ENCODE measurements around the gene FBXL17. TPM values are rescaled to one million over a fixed set of nuclear protein-coding genes. Genes with fewer than 3 reads are reported as not detected.

FBXL17 gene
- total and polyA plus RNA-seq, 4 donors: 2.1 to 14.1 (median 6.3) TPM

DNA sequence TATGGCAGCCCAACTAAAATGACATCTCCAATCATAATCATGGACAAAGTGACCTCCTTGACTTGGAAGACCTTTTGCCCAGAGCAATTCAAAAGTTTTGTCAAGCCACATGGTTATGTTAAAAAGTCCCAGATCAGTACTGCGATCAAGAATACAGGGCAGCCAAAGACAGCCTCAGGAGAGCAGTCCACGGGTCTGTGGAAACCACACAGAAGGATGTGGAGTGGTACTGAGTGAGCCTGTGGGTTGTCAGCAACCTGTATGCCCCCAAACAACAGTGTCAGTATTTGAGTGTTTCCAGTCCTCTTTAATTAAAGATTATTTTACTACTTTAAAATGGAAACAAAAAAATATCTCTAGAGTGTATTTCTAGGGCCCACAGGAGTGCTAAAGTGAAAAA is 365.8 kb downstream of the FBXL17 start (continued):
- TF ChIP-seq, protein P1, sequence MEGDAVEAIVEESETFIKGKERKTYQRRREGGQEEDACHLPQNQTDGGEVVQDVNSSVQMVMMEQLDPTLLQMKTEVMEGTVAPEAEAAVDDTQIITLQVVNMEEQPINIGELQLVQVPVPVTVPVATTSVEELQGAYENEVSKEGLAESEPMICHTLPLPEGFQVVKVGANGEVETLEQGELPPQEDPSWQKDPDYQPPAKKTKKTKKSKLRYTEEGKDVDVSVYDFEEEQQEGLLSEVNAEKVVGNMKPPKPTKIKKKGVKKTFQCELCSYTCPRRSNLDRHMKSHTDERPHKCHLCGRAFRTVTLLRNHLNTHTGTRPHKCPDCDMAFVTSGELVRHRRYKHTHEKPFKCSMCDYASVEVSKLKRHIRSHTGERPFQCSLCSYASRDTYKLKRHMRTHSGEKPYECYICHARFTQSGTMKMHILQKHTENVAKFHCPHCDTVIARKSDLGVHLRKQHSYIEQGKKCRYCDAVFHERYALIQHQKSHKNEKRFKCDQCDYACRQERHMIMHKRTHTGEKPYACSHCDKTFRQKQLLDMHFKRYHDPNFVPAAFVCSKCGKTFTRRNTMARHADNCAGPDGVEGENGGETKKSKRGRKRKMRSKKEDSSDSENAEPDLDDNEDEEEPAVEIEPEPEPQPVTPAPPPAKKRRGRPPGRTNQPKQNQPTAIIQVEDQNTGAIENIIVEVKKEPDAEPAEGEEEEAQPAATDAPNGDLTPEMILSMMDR (IDR thresholded peaks at IDR 0.05; ENCODE audit: low read depth, low read length, missing input control): no peak
- TF ChIP-seq TAF1 (conservative IDR thresholded peaks at IDR 0.05) (no peak), HNF4A (conservative IDR thresholded peaks at IDR 0.05) (no peak), MAX (IDR thresholded peaks at IDR 0.05) (no peak)

DNA sequence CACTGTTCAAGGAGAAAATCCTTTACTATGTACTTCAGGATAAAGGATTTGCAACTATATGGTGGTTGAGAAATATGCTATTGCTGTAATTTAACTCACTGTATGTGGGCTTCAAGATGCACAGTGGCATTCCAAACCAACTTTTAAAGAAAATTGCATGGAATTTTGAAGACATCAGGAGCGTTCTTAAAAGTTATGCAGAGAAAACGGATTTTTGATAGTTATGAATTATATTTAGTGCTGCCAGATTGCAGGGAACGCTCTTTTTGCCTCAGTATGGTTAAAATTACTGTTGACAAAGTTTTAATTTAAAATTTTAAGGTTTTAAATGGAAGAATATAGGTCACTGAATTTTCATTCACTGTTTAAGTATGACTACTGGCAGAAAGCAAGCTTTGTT is 375.1 kb downstream of the FBXL17 start:
- peaks cover 0 to 9% (median 0%) of the 10 kb centered on the region in 4 donors for H3K4me1 ChIP-seq (ENCODE audit: control insufficient read depth in 4 of 4, insufficient read depth in 4 of 4, low read length in 3 of 4)
- TF ChIP-seq FOXA2 (IDR thresholded peaks at IDR 0.05) (no peak), REST (IDR thresholded peaks at IDR 0.05) (no peak), SP1 (IDR thresholded peaks at IDR 0.05) (no peak), HNF4G (IDR thresholded peaks at IDR 0.05) (no peak), JUND (IDR thresholded peaks at IDR 0.05) (no peak), MAX (IDR thresholded peaks at IDR 0.05) (no peak), TAF1 (conservative IDR thresholded peaks at IDR 0.05) (no peak), HNF4A (conservative IDR thresholded peaks at IDR 0.05) (no peak), NR2F2 (IDR thresholded peaks at IDR 0.05) (no peak), RXRA (IDR thresholded peaks at IDR 0.05) (no peak), YY1 (IDR thresholded peaks at IDR 0.05) (no peak)
- TF ChIP-seq, protein P2, sequence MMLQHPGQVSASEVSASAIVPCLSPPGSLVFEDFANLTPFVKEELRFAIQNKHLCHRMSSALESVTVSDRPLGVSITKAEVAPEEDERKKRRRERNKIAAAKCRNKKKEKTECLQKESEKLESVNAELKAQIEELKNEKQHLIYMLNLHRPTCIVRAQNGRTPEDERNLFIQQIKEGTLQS (IDR thresholded peaks at IDR 0.05): no peak
- TF ChIP-seq, protein P1 (IDR thresholded peaks at IDR 0.05; ENCODE audit: low read depth, low read length, missing input control): no peak
- H3K27ac ChIP-seq (ENCODE audit: low read depth in 1 of 2, low read length in 2 of 2): no peak overlapping the region
- no peaks in the 10 kb centered on the region for H3K36me3 ChIP-seq (ENCODE audit: control insufficient read depth in 4 of 4, insufficient read depth in 3 of 4, low read depth in 1 of 4, low read length in 3 of 4)
- H3K9me3 ChIP-seq (ENCODE audit: control insufficient read depth in 4 of 4, low read length in 3 of 4): no peaks in the 10 kb centered on the region
- no peak overlapping the region for H3K4me3 ChIP-seq (ENCODE audit: low read depth in 1 of 3, low read length in 3 of 3)
- H3K9ac ChIP-seq (ENCODE audit: low read depth in 1 of 2, low read length in 2 of 2): no peak overlapping the region
- WGBS: 96% methylated on average over 3 of the region's 3 CpGs
- DNase-seq (ENCODE audit: low spot score): no peak
- H3K27me3 ChIP-seq (ENCODE audit: control insufficient read depth in 4 of 4, insufficient read depth in 4 of 4, low read length in 3 of 4): no peaks in the 10 kb centered on the region

Measured in liver (tissue), 9 donors.